CD4-positive, alpha-beta T cell treated with Interleukin-1 beta for 1 hour (primary cell): ENCODE results near the gene BARD1.
"Not testable (repeated sequence)": the region's sequence is repeated elsewhere in the genome, so short reads cannot be mapped to it uniquely, and the experiment has no call there.

Experiments
- DNase-seq, 2 donors: peaks; one replicate each; pipeline ENCODE4 v3.0.0-alpha.2; 2020 to 2022

The BARD1 gene

DNA sequence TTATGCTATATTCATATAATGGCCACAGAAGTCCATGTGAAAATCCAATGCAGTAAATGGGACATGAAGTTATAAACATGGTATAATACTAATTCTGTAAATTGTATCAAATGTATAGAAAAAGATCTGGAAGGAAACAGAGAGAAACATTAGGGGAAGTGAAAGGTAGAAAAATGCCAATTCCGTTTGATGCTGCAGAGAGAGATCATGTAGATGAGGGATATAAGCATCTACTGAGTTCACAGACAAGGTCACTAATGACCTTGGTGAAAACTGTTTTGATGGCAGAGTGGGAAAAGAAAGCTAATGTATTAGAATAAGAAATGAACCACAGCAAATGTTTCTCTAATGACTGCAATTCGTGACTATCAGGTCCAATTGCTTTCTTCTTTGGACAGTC lies 56.0 kb downstream of the BARD1 start:
- DNase-seq, result no peak

DNA sequence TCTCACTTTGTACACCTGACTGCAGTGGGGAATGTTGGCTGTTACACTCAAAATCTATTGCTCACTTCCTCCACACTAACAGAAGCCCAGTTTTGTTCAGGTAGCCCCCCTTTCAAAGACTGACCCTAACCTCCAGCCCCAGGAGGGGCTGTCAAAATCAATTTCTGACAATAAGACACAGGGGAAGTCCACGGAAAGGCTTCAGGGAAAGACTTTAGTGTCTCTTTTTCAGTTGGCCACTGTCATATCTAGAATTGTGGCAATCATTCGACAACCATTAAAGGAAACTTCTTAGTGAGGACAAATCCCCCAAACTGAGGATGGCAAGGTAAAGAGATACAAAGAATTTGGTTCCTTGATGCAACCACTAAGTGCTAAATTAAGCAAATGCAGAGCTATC lies 59.0 kb downstream of the BARD1 start:
- DNase-seq, result no peak

DNA sequence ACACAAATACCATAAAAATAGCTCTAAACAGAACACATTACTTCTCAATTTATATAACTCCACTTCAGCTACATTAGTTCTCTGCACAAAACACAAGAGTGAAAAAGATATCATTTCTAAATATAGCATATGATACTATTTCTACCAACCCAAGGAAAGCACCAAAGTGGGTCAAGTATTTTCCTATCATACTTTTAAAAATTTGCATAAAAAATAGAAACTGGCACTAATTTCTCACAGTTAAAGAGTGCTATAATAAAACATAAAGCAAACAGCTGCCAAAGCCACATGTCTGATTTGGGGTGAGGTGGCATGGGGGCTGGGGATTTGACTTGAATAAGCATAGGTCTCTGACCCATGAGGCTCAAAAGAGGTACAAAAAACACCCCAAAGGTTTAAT lies 61.5 kb downstream of the BARD1 start:
- no peak for DNase-seq

DNA sequence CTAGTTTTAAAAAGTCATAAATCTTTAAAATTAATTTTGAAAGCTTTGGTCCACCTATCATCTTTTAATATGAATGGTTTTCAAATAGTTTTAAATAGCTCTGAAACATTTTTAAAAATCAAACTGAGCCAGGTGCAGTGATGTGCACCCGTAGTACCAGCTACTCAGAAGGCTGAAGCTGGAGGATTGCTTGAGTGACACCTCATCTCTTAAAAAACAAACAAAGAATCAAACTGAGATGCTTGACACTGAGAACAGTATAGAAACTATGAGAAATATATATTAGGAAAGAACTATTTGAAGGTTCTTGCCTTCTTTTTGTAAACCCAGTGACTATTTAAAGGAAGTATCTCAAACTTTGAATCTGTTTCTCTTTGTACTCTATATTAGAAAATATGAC lies 67.4 kb downstream of the BARD1 start:
- DNase-seq, result no peak

DNA sequence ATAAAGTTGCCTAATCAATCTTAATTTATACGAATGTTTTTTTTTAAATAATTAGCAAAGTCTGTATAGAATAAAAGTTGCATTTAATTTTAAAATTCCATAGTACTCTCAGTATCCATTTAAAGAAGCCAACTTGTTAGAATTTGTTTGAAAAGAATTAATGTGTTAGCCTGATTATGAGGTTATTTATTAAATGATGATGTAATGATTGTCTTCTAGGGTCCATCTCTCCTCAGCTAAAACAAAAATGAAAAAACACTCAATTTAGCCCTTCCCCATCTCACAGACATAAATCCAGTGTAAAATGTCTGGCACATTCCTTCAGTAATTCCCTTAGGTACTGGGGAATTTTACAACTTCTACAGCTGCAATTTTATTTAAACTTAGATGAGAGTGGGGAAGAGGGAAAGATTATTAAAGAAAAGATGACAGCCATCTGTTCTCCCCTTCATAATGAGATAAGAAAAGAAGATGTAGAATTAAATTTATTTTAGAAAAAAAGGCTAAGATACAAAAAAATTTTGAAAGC lies 68.6 kb downstream of the BARD1 start:
- DNase-seq, result no peak

GRCh38 chr2:214737188-214737587 lies 72.3 kb downstream of the BARD1 start:
- DNase-seq, result no peak

GRCh38 chr2:214730800-214731407 lies 78.6 kb downstream of the BARD1 start:
- DNase-seq, result no peak

DNA sequence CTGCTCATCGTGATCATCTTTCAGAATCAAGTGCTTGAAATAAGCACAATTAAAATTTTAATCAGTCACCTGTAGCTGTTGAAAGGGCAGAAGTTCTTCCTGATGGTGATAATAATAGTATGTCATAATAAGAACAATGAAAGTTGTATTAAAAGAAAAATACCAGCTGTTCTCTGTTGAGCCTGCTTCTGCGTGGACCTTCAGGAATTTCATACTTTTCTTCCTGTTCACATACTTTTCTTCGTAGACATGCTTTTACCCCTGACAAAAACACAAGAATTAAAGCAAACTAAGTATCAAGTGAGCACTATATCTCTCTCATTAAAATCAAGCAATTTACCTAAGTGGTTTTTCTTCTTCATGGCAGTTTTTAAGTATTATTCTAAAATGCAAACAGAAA lies 79.2 kb downstream of the BARD1 start:
- no peak for DNase-seq

- no peak for DNase-seq
These were observed 84.7 kb downstream of the BARD1 start for GRCh38 chr2:214724741-214725140.

- not testable (repeated sequence) for DNase-seq
These were observed 91.6 kb downstream of the BARD1 start for GRCh38 chr2:214717837-214718236.

DNA sequence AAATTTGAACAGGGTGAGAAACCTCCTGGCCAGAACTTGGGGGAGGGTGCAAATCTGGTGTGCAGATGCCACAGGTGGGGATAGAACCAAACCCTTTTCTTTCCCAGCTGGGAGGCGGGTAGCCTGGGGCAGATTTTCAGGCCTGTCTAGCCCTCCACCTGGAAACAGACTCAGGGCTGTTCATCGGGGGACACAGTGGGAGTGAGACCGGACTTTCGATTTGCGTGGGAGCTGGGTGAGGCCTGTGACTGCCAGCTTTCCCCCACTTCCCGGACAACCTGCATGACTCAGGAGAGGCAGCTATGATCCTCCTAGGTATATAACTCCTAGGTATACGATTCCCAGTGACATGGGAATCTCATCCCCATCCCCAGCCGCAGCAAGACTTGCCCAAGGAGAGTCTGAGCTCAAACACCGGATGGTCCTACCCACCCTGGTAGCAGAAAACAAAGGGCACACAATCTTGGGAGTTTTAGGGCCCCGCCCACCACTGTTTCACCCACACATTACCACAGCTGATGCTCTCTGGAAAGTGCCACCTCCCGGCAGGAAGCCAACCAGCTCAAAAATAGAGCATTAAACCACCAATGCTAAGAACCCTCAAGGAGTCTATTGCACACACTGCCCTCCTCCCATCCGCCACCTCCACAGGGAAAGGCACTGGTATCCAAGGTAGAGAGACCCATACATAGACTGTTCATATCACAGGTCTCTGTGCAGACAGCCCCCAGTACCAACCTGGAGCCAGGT lies 92.5 kb downstream of the BARD1 start:
- no peak for DNase-seq

DNA sequence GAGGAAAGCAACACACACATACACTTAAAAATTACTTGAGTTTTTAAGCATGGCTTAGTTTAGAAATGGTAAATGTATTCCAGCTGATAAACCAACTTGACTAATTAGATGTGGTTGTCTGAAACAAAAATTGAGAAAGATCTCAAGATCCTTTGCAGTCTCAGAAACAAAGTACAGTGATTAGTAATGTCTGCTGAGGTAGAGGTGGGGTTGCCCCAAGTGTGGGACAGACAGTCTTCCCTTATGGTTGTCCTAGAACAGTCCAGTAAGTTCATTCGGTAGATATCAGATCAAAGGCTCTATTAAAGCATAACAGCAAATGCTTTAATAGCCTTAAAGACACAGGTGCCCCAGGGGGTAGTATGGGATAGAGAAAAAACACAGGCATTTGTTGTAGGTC lies 94.5 kb downstream of the BARD1 start:
- no peak for DNase-seq

- DNase-seq, result no peak
These were observed 96.2 kb downstream of the BARD1 start for GRCh38 chr2:214713080-214713830.

DNA sequence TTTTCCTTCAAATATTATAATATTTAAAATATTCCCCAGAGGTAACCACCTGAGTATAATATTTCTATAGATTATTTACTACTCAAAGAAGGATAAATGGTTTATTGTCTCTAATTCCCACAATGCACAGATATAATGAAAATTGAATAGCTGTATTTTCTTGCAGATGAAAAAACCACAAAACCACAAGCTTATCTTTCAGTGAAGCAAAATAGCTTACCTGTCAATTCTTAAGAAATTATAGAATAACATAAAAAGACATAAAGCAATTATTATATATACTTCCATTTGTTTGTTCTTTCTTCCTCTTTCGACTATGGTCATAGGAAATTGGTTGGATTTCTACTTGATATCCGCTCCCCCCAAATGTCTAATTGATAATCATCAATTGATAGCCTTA lies 98.8 kb downstream of the BARD1 start:
- no peak for DNase-seq

- no peak for DNase-seq
These were observed 102.5 kb downstream of the BARD1 start for GRCh38 chr2:214706986-214707385.

DNA sequence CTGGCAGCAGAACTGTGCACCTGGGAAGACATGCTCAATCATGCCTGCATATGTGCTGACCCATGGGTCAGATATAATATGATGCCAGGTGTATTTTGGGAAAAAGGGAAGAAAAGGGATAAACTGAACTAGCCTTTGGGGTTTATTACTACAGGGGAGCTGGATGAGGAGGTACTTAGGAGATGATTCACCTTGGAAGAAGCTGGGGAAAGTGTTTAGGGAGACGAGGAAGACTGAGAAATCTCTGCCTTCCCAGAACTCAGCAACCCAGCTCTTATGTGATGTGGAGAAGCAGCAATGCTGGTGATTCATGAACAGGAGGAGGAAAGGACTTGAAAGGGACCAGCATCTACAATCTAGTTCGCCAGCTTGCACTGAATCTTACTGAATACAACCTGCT lies 110.2 kb downstream of the BARD1 start:
- no peak for DNase-seq

DNA sequence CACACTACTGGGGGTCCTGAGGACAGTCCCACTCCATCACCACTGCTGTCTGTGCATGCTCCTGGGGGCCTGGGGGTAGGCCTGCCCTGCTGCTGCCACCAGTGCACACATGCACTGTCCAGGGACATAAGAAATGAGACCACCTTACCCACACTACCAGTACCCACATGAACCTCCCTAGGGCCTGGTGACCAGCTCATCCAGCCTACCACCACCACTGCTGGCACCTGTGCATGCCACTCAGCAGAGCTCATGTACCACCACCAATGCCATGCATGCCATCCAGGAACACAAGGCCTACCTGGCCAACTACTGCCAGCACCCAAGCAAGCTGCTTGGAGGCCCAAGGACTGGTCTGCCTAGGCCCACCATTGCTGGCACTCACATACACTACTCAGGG lies 112.8 kb downstream of the BARD1 start:
- no peak for DNase-seq

- DNase-seq, result no peak
These were observed 113.7 kb downstream of the BARD1 start for GRCh38 chr2:214695789-214696188.

- DNase-seq, result peak in 1 of 2 donors; percentile 4
These were observed 125.9 kb downstream of the BARD1 start for GRCh38 chr2:214683557-214683956.

DNA sequence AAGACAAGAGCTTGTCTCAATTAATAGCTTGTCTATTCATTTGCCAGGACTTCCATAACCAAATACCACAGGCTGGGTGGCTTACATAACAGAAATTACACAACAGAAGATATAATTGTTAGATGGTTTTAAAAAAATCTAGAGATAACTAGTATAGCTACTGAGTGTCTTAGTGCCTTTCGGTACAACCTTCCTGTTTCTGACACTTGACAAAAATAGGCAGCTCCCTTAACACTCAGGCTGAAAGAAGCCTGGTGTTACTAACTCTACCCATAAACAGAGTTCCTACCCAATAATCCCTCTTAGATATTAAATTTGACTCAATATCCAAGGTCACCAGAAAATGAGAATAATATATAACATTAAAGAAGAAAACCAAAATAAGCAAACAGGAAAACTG lies 129.7 kb downstream of the BARD1 start:
- DNase-seq, result no peak

- DNase-seq, result no peak
These were observed 132.9 kb downstream of the BARD1 start for GRCh38 chr2:214676421-214677089.
